Left colon (tissue), 2 donors: ENCODE data around the gene HECTD2. TPM values are rescaled to one million over a fixed set of nuclear protein-coding genes. Genes with fewer than 3 reads are reported as not detected.
A peak's percentile ranks its signal among the peaks of the same experiment; 100 is the strongest.
"Not testable (repeated sequence)": the region's sequence is repeated elsewhere in the genome, so short reads cannot be mapped to it uniquely, and the experiment has no call there.

Source experiments
- ATAC-seq: fragments of 200-7000 bp; cut with Tn5 transposase; one replicate; pipeline ENCODE4 v1.9.1; 2020; ENCODE audit warnings: mild to moderate bottlenecking, moderate library complexity
- DNase-seq, 2 donors: peaks; one replicate each; pipeline ENCODE4 v3.0.0-alpha.2; 2020
- intact Hi-C, 2 donors: fragments of 100-400 bp; cut with DNase I in 1 of 2; cut with micrococcal nuclease in 1 of 2; formaldehyde crosslinking; loops; one replicate each; pipeline versions ENCODE4 v1.11.2 to v1.14.0; 2022; cut with DNase I, micrococcal nuclease
- total RNA-seq, 2 donors: library from RNA; stranded (reverse); fragmentation: NEBNext Ultra II Directional; extraction: Animal tissue kit (Norgen Biotek cat#: 25700); gene quantifications; one replicate each; pipeline ENCODE4 v1.2.1, GENCODE V29; 2021
- donor health status: DM: no; HTN: no; CAD: no.
- donor health status: DM: yes; HTN: yes; CAD: no.

The HECTD2 gene
- total RNA-seq, 2 donors from 2014 or later: 3.8 to 5.9 TPM

DNA sequence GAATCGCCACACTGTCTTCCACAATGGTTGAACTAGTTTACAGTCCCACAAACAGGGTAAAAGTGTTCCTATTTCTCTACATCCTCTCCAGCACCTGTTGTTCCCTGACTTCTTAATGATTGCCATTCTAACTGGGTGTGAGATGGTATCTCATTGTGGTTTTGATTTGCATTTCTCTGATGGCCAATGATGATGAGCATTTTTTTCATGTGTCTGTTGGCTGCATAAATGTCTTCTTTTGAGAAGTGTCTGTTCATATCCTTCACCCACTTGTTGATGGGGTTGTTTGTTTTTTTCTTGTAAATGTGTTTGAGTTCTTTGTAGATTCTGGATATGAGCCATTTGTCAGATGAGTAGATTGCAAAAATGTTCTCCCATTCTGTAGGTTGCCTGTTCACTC lies 45.0 kb downstream of the HECTD2 start:
- DNase-seq, ATAC-seq, intact Hi-C loops: not testable (repeated sequence)

DNA sequence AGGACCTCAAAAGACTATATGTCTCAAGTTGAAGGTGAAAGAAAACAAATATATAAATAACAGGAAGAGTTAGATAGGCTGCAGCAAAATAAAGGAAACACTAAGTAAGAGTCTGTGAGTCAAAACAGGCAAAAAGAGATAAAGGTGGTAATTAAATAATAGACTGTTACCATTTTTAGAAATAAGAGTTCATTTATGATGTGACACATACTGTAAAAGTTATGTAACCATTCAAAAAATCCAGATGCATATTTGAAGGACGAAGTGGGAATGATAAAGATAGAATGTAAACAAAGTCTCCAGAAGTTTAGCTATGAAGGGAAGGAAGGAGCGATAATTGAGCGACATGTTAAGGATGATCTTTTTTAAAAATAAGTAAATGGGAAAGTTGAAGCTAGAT lies 50.5 kb downstream of the HECTD2 start:
- DNase-seq: no peak
- intact Hi-C loops: no loop called here
- no peak for ATAC-seq

DNA sequence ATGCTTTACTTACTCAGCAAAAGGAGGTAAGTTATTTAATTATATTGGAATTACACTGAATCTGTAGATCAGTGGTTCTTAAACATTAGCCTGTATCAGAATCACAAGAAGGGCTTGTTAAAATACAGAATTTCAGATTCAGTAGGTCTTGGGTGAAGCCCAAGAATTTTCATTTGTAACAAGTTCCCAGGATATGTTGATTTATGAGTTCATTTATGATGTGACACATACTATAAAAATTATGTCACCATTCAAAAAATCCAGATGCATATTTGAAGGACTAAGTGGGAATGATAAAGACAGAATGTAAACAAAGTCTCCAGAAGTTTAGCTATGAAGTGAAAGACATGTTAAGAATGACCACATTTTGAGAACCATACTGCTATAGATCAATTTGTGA lies 52.3 kb downstream of the HECTD2 start:
- intact Hi-C loops: no loop called here
- DNase-seq: no peak
- ATAC-seq: no peak

DNA sequence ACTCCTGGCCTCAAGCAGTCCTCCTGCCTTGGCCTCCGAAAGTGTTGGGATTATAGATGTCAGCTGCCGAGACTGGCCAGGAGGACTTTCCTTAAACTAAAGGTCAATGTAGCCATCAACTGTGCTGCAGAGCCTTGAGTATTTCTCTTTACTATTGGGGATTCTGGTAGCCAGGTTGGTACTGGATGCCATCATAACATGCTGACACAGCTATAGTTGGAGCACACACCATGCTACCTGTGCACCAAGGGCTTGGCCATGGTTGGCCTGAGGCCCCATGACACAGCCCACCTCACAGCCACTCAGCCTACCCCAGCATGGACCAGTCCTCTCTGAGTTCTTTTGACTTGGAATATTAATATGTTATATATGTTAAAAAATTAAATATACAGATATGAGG lies 54.4 kb downstream of the HECTD2 start:
- ATAC-seq: no peak
- intact Hi-C loops: no loop called here
- DNase-seq: no peak

DNA sequence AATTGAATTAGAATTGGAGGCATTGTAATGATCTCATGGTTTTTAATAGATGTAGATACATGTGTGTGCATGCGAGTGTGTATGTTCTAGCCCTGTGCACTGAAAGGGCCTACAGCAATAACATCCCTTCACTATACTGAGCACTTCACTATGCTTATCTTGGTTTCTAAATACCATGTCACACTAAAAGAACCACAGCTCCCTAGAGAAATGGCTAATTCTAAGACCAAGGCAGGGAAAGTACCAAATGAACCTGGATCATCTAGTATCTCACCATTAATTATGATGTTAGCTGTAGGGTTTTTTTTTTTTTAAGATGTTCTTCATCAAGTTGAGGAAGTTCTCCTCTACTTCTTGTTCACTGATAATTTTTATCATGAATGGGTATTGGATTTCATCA lies 55.1 kb downstream of the HECTD2 start:
- ATAC-seq (no peak), DNase-seq (no peak)

DNA sequence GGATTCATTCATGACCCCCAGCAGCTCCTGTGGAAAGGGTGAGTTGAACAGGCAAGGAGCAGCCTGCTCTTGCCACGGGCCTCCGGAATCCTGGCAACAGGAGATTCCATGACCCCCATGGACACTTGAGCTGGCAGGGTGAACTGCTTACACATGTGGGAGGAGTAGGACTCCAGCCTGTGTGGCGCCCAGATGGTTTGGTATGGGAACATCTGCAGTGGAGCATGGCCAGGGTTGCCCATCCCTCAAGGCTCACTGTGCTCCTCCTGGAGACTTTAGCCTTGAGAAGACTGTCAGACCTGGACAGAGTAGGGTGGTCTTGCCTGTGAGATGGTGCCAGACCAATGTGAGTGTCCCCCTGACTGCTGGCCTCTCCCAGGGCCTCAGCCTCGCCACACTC lies 57.0 kb downstream of the HECTD2 start:
- no peak for DNase-seq
- no peak for ATAC-seq
- intact Hi-C loops: no loop called here

More for the DNA sequence above, 55.1 kb downstream of the HECTD2 start:
- intact Hi-C loops: no loop called here

DNA sequence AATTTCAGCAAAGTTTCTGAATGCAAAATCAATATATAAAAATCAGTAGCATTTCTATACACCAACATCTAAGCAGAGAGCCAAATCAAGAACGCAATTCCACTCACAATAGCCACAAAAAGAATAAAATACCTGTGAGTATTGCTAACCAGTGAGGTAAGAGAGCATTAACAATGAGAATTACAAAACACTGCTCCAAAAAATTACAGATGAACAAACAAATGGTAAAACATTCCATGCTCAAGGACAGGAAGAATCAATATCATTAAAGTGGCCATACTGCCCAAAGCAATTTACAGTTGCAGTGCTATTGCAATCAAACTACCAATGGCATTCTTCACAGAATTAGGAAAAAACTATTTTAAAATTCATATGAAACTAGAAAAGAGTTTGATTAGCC lies 61.5 kb downstream of the HECTD2 start:
- ATAC-seq (no peak), DNase-seq (no peak)
- intact Hi-C loops: no loop called here

DNA sequence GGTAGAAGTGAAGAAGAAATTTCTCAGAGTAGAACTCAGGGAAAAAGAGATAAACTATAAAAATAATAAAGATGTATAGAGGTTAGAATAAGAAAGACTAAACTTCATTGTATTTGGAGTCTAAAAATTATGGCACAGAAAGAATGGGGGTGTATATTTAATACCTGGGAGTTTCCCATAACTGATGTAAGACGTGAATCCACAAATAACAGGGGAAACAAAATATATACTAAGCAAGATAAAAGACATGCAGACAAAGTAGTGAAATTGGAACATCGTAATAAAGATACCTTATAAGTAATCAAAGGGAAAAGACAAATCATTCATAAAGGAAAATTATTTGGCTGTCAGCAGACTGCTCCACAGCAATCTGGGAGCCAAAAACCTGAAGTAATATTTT lies 62.8 kb downstream of the HECTD2 start:
- ATAC-seq: no peak
- intact Hi-C loops: no loop called here
- DNase-seq: no peak

DNA sequence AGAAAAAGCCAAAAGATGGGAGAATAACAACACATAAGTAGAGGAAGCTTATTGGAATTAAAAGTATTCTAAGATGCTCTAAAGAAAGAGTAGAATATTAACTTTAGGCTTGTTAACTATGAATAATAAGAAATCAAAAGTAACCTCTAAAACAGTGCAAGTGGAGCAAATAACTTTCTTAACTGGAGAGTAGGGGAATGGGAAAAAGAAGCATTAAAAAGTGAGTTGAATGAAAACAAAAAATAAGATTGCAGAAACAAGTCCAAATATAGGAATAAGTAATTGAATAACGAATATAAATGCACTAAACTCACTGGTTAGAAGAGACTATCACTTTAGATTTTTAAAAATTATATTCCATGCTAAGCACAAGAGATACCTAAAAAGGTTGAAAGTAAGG lies 63.9 kb downstream of the HECTD2 start:
- intact Hi-C loops: no loop called here
- ATAC-seq (no peak), DNase-seq (no peak)

DNA sequence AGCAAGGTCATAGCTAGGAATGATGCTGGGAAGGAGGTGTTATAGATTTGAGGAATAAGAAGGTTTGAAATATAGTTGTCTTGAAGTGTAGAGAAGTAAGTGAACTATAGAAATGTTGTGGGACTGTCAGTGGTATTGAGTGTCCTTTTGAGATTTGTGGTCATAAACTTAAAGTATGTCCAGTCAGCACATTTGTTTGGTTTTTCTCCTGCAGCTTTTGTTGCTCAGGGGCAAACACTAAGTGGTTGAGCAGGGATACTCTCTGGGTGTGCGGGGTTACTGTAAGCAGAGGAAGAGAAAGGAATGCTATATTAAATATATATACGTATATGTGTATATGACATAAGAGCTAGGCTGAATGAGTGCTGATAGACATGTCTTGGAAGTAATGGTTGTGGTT lies 67.1 kb downstream of the HECTD2 start:
- no peak for ATAC-seq
- intact Hi-C loops: no loop called here

DNA sequence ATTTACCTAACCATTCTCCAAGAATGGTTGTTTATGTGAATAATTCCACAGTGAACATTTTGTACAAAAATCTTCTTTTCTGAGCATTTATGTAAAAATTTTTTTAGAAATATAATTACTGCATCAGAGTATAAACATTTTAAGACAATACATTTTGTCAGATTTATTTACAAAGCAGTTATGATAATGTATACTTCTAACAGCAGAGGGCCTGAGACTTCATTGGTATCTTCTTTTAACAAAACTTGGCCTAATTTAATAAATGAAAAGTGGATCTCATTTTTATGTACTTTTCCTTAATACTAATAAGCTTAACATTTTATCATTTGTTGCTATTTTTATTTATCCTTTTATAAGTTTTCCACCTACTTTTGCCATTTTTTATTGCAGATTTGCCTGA lies 69.4 kb downstream of the HECTD2 start:
- DNase-seq: no peak
- intact Hi-C loops: no loop called here
- ATAC-seq: no peak

More for the DNA sequence above, 67.1 kb downstream of the HECTD2 start:
- DNase-seq: no peak

DNA sequence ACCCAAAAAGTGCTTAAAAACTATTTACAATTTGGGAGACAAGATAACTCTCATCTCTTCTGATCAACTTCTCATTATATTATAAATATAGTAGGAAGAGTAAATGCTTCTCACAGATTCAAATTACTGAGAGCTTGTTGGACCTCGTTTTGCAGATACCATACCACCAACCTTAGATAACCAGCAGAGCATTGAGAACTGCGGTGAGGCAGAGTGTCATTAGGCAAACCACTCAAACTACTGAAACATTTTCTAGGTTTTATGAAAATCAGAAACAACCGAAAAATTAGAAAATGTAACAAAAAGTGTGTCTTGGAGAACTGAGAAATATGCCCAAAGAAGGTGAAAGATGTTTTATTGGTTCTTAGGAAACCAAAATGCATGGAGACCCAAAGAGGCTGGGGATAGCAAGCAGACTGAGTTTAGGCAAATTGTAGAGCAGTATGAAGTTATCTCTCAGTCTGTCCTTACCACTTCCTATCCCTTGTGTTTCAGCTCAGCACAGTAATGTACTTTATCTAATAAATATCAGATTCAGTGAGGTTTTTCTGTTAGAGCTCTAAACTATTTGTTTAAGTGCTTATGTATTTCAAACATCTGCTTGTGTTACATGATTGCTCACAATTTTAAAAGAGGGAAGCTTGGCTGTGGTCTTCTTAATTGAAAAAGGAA lies 77.9 kb downstream of the HECTD2 start:
- intact Hi-C loops: no loop called here
- DNase-seq (no peak), ATAC-seq (no peak)

DNA sequence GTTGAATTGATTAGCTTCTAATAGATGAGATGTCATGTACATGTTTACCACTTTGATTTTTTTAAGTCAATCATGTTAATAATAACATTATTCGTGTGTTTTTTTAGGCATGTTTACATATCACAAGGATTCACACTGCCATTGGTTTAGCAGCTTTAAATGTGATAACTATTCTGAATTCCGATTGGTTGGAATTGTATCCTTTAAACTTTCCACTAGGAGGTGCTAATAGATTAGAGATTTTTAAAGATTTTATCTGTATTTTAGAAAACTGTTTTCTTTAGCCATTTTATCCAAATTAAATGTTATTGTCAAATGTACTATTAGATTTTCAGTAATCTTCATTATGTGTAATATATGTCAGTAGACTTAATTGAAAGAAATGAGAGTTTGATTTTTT lies 83.2 kb downstream of the HECTD2 start:
- ATAC-seq: peak; percentile 49
- DNase-seq: no peak
- intact Hi-C loops: loop anchor here in 1 of 2 donors (5.0 to 10.0 kb wide), 2 partner anchors 61 to 144 kb away; no protein-coding TSS in a partner anchor

DNA sequence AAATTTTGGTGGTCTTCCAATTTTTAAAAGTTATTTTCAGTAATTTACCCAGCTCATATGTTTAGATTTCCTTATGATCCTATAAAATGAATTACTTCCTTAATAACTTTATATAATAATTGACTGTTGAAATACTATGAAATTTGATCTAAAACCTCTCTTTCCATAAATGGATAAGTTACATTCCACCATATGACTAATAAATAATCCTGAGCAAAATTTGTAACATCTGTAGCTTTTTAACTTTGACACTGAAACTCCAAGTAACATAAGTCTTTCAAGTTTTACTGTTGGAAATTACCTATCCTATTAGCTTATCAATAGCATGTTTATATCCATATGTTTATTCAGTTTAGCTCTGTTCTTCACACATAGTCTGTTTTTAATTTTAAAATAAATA lies 85.3 kb downstream of the HECTD2 start:
- no peak for DNase-seq
- intact Hi-C loops: loop anchor here in 1 of 2 donors (10.0 kb wide), 1 partner anchor 59 kb away; no protein-coding TSS in a partner anchor
- no peak for ATAC-seq

DNA sequence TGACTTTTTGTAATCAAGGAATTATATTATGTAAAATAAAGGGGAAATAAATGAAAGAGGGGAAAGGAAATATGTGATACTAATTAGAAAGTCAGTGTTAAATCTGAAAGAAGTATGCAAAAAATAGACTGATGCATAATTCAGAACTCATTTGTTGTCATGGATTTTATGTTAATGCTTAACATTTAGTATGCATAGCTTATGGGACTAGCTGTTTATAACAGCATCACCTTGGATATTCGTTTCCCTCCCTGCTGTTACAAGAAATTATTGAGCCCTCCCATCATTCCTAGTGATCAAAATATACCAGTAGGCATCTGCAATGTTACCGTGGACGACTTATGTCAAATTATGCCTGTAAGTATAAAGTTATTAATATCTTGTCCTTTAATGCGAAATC lies 85.9 kb downstream of the HECTD2 start:
- DNase-seq: no peak
- intact Hi-C loops: loop anchor here in 1 of 2 donors (10.0 kb wide), 1 partner anchor 59 kb away; no protein-coding TSS in a partner anchor
- ATAC-seq: no peak

DNA sequence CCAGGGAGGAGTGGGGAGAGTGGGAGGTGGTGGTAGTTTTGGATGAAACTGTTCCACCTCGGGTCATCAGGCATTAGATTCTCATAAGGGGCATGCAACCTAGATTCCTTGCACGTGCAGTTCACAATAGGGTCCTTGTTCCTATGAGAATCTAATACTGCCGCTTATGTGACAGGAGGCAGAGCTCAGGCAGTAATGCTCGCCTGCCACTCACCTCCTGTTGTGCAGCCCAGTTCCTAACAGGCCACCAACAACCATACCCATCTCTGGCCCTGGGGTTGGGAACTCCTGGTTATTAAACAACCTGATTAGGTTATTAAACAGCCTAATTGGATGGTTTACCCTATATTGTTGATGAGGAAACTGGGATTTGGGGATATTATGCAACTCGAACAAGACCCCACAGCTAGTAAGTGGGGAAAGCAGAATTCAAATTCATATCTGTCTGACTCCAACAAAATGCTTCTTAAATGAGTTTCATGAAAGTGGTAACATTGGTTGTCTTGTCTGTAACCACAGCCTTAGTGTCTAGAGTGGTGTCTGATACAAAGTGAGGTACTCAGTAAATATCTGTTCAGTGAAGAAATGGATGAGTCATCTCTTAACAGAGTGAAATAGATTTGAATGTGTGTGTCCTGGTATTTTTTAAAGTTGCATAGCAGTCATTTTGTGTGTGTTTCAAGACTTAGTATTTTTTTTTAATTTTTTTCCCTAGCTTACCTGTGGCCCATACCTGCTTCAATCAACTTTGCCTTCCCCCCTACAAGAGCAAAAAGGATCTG lies 101.6 kb downstream of the HECTD2 start:
- DNase-seq (no peak), ATAC-seq (no peak)
- intact Hi-C loops: no loop called here

DNA sequence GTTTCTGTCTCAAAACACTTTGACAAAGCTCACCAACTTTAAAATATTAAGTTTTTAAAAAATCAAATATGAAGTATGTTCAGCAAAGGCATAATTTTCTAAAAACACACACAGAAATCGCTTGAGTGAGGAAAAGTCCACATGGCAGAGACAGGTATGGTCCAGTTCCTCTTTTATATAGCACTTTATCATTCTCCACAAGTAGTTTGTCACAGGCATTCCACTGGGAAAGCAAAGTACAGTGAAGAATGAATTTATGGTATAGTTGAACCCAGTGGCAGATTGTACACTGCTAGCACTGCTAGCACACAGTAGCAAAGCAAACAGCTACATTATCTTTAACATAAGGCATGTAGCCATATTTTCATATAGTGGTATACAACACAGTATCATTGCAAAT lies 102.3 kb downstream of the HECTD2 start:
- ATAC-seq: peak; percentile 77
- DNase-seq: no peak
- intact Hi-C loops: no loop called here

DNA sequence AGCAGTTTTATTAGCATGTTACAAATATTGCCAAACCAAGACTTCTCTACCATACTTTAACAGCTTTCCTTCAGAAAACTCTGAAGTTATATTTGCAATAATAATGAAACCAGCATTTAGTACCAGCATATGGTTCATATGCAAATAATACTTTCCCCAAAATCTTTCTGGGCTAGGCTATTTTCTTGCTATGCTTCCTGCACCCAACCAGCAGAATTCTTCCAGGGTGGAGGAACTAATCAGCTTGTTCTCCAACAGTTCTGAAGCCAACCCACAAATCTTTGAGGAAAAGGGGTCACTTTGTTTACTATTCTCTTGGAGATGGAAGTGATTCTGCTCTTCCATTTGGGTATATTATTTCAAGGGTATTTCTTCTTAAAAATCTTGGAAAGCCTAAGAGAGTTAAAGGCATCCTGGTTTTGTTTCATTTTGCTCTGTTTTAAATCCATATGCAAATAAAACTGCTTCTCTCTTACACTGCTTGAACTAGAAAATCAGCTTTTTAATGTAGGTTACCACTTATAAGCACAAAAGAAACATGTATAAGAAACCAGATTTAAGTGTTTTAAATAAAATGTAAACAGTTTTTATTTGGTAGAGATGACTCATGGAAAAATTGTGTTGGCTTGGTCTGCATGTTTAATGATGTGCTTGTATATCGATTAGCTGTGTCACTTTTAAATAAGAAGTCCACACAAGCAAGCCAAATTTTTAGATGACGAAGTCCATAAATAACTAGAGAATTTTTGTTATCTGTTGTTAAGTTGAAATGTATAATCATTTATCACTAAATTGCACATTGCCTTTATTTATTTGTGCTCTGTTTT lies 103.7 kb downstream of the HECTD2 start:
- ATAC-seq: no peak
- intact Hi-C loops: no loop called here
- no peak for DNase-seq

DNA sequence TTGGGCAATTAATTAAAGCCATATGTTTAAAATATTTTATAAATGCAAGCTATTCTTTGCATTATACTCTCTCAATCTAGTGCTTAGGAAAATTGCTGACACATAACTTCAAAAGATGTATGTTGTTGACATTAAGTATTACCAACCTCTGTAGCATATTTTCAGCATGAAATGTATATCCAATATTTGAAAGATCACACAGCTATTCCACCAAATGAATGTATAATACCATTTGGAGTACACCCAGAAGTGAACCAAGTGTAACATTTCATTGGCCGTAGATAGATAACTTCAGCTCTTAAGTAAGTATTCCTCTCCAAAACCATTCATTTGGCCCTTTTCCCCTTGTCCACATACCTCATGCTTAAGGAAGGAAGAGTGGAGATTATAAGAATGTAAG lies 104.6 kb downstream of the HECTD2 start:
- DNase-seq: no peak
- intact Hi-C loops: no loop called here
- ATAC-seq: no peak

DNA sequence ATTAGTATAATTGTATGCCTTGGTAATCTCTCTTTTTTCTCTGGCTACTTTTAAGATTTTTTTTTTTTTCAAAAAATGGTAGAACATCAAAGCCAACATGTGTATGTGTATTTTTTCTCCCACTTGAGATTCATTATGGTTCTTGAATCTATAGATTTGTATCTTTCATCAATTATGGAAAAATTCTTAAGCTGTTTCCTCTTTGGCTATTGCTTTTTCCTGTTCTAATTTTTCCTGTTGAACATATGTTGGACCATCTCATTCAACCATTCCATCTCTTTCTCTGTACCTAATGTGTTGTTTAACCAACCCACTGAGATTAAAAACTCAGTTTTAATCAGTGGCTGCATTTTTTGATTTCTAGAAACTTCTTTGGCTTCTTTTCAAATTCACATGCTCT lies 107.2 kb downstream of the HECTD2 start:
- ATAC-seq (no peak), DNase-seq (no peak)
- intact Hi-C loops: no loop called here
